T47D (cell line): ENCODE results near the gene SPATA46.
A peak's percentile ranks its signal among the peaks of the same experiment; 100 is the strongest.

Source experiments
- DNase-seq, 2 experiments: peaks; one replicate each; pipeline versions ENCODE4 v3.0.0 to v3.0.0-alpha.2; 2011 to 2012; ENCODE audit warnings: low read depth in 1 of 2, low spot score in 1 of 2
- JUND ChIP-seq: IDR thresholded peaks from 2 replicates; pipeline ENCODE4 v1.6.1; 2012; ENCODE audit warnings: low read depth
- in situ Hi-C: cut with HindIII; loops from 2 replicates; pipeline ENCODE4 v1.10.0; 2016; ENCODE audit warnings: low sequenced_read_pairs, low pct_unique_long_range_greater_than_20kb

The SPATA46 gene

DNA sequence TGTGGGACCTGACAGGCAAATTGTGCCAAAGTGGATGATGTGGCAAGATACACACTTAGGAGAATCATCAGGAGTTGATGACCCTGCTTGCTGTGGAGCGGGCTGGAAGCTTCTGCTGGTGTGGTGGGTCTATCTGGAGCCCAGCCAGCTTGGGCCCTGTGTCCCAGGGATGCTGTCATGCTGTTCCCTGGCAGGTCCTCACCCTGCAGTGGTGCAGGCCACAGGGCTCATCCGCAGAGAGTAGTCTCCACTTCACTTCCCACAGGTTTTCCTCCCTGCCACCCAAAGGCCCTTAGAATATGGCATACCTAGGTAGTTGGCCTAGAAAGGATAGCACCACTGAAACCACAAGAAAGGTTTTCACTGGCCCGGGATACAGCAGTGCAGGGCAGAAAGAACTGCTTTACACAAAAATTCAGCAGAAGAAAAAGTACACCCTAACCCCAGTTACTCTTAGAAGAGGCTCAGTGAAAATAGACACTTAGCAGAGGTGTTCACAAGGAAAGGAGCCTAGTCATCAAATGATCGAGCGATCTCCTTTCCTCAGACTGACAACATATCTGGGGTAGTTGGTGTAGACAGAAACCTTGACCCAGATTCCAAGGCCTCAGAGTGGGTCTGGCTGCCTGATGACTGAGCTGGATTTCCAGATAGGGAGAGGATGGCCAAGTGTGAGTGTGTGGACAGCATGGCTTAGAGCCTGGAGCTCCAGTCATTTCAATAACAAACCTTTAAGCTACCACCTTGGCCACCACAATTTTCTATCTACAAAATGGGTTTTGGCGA is 3.6 kb upstream of the SPATA46 start:
- in situ Hi-C loops, result no loop called here
- no peak for TF ChIP-seq JUND
- no peak for DNase-seq

DNA sequence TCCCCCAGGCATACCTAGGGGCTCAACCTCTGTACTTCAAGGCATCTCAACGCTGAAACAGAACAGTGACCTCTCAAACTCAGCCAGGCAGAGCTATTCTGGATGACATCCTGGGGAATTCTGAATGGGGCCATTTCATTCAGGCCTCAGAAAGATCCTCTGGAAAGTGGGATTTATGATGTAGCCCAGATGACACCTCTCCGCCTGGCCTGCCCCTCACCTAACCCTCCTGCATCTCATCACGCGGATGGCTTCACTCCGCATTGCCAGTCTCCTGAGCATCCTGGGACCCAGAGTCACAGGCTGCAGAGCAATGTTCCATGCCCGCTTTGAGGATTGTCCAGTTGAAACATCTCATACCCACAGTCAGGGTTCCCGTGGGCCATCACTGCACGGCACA is 1.2 kb downstream of the SPATA46 start:
- no peak for TF ChIP-seq JUND
- no peak for DNase-seq
- in situ Hi-C loops, result no loop called here

DNA sequence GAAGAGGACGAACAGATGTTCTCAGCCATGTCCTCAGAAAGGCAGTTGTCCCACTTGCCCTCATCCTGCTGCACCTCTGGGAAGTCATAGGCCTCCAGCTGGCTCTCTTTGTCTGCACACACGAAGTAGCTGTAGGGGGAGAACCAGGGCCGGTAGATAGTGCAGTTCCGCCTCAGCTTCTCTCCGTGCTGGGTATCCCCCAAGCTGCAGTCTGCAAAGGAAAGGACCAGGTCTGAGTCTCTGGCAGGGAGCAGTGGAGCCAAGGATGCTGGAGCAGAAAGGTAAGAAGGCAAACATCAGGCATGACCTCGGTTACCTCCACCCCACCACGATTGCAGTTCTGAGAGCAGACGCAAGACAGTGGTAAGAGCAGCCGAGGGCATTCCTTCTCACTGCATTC is 2.2 kb downstream of the SPATA46 start:
- DNase-seq, result no peak
- in situ Hi-C loops, result no loop called here
- TF ChIP-seq JUND, result no peak

DNA sequence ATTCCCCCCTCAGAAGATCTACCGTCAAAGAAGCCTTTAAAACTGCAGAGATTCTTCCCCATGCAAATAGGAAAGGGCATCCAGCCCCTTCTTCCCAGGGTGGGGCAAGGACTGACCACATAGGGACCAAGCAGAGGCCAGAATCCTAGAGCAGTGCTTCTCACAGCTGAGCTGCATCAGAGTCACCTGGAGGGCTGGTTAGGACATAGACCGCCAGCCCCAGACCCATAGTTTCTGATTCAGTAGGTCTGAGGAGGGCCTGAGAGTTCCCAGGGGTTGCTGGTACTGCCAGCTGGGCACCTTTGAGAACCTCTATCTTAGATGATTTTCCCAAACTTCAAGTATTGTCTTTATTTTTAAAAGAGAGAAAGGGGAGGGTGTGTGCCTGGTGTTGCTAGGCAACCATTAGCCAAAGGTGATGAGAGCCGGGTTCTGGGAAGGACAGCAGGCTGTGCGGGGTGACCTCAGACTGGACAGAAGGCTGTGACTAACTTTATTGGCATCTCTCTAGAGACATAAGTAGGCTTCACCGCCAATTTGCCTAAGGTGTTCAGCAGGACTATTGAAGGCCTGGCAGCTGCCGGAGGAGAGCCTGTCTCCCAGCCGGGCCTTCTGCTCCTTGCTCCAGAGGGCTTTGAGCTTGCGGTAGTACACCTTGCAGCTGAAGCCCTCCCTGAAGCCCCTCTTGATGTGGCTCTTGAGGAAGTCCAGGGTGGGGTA is 3.0 kb downstream of the SPATA46 start:
- TF ChIP-seq JUND, result no peak
- in situ Hi-C loops, result no loop called here
- peak in 1 of 2 experiments; percentile 39 for DNase-seq

DNA sequence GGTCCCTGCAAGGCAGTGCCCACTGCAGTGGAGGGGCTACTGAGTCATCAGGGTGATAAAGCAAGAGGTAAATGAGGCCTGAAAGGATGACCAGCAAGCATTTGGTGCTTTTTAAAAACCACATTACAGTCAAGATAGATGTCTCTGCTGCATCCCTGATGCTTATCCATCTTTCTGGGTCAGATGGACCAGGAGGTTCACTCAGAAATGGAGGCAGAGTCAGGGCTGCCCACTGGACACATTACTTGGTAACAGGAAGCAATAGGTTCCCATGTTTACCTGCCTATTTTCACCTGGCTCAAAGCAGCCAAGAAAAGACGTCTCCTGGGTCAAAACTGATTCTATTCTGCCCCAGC is 3.6 kb downstream of the SPATA46 start:
- no peak for TF ChIP-seq JUND
- DNase-seq, result no peak
- in situ Hi-C loops, result no loop called here

DNA sequence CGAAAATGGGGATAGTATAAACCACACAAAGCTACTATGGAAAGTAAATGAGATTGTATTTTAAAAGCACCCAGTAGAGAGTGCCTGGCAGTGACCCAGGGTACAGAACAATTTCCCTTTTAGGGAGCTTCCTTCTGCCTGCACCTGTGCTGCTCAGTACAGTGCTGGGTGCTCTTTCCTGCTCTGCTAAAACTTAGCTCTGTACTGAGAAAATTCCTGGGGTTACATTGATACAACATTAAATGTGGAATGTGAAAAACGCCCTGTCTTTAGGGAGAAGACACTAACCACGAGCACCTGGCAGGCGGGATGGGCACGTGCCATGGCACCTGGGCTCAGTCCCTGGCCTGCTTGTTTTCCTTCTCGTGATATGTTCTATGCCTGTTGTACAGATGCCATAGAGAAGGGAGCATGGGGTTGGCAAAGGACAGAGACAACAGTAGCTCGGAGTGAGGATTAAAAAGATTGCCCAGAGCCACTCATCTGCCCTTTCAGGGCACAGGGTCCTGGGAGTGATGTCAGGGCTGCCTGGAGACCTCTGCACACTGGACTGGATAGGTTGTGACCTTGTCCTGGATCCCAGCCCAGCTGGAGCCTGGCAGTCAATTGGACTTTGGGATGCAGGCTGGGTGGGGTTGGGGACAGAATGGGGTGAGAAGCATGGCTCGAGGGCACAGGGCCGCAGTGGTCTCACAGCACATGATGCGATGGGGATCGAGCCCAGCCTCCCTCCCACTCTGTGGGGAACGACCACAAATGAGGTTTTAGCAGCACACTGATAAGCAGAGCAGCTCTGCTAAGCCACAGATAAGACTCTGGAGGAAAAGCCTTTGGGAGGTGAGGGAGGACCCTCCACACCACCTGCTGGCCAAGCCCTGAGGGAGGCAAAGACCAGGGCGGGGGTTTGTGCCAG is 4.2 kb downstream of the SPATA46 start:
- TF ChIP-seq JUND, result no peak
- no peak for DNase-seq
- in situ Hi-C loops, result no loop called here

DNA sequence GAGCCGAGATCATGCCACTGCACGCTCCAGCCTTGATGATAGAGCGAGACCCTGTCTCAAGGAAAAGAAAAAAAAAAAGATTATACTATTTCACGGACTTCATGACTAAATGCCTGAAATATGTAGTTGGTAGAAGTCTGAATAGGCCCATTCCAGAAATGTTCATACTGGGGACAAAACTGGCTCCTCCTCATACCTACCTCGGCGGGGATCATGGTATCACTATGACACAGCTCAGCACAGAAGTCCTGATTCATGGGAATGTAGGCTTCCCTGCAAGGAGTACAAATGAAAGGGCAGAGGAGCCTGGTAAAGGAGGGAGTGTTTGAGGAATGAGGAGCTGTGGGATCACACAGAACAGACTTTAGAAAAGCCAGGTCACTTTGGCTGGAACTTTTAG is 5.0 kb downstream of the SPATA46 start:
- TF ChIP-seq JUND, result no peak
- no peak for DNase-seq
- in situ Hi-C loops, result no loop called here

DNA sequence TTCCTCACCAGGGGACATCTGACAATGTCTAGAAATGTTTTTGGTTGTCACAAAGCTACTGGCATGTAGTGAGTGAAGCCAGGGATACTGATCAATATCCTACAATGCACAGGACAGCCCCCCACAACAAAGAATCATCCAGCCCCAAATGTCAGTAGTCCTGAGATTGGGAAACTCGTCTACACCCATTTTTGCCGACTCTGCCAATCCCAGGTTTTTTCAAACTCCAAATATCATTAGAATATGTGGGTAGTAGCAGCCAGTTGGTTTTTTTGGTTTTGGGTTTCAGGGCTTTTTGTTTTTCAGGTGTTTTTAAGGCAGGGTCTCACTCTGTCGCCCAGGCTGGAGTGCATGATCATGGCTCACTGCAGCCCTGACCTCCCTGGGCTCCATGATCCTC is 5.9 kb downstream of the SPATA46 start:
- DNase-seq, result no peak
- in situ Hi-C loops, result no loop called here
- TF ChIP-seq JUND, result no peak

DNA sequence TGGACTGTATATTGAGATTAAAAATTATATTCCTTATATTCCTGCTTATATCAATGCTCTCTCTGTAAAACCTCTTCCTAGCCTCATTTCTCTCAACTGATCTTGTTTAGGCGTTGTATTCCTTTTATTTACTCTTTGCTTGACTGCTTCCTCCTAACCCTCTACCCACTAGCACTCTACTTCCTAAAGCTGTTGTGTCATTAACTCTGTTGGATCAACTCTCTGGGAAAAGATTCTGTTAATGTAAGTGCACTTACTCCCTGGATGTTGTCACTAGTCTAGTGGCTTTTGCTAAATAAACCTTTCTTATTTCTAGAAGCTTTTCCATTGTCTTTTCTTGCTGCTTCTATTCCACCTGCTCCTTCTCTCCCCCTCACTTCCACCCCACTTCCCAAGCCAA is 6.5 kb downstream of the SPATA46 start:
- no peak for TF ChIP-seq JUND
- in situ Hi-C loops, result no loop called here
- DNase-seq, result no peak

DNA sequence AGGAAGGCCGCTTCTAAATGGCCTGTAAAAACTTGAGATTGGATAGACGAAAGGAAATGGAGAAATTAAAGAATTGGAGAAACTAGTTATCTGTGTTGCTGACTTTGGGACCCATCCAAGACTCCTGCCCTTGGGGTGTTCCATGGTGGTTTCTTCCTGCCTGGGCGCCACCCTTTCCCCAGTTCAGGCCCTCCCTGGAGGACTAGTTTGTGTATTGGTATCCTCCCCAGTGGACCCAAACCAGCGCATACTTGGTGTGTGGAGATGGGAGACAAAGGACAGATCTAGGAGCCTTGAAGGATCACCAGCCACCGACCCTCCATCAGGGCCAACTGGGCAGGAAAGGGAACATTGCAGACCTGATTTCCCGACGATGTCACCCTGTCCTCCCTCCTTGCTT is 7.1 kb downstream of the SPATA46 start:
- in situ Hi-C loops, result no loop called here
- no peak for TF ChIP-seq JUND
- no peak for DNase-seq

DNA sequence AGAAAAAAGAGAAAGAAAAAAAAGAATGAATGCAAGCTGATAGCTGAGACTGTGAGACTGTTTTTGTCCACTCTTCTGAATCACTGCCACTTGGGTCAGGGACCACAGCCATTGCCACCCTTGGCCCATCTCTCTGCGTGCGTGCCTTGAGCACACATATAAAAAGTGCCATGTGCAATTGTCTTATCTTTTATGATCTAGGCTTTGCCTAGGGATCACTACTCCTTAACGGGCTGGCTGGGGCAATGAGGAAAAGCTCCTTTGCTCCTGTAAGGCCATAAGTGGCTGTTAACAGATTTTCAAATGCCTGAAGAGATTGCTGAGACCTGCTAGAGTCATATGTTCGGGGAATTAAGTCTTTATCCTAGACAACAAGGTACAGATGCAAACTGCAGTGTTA is 8.2 kb downstream of the SPATA46 start:
- DNase-seq, result no peak
- no peak for TF ChIP-seq JUND
- in situ Hi-C loops, result no loop called here

DNA sequence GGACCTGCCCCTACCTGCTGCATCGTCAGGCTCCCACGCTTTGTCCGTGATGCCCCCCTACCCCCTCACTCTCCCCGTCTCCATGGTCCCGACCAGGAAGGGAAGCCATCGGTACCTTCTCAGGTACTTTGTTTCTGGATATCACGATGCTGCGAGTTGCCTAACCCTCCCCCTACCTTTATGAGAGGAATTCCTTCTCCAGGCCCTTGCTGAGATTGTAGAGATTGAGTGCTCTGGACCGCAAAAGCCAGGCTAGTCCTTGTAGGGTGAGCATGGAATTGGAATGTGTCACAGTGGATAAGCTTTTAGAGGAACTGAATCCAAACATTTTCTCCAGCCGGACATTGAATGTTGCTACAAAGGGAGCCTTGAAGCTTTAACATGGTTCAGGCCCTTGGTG is 8.9 kb downstream of the SPATA46 start:
- no peak for TF ChIP-seq JUND
- DNase-seq, result no peak
- in situ Hi-C loops, result no loop called here

DNA sequence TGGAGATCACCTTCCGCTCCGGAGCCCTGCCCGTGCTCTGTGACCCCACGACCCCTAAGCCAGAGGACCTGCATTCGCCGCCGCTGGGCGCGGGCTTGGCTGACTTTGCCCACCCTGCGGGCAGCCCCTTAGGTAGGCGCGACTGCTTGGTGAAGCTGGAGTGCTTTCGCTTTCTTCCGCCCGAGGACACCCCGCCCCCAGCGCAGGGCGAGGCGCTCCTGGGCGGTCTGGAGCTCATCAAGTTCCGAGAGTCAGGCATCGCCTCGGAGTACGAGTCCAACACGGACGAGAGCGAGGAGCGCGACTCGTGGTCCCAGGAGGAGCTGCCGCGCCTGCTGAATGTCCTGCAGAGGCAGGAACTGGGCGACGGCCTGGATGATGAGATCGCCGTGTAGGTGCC is 9.6 kb downstream of the SPATA46 start:
- in situ Hi-C loops, result no loop called here
- no peak for TF ChIP-seq JUND
- DNase-seq, result no peak
